ENCODE data around the gene TRDMT1.
"Not testable (repeated sequence)": the region's sequence is repeated elsewhere in the genome, so short reads cannot be mapped to it uniquely, and the experiment has no call there.

The TRDMT1 gene

DNA sequence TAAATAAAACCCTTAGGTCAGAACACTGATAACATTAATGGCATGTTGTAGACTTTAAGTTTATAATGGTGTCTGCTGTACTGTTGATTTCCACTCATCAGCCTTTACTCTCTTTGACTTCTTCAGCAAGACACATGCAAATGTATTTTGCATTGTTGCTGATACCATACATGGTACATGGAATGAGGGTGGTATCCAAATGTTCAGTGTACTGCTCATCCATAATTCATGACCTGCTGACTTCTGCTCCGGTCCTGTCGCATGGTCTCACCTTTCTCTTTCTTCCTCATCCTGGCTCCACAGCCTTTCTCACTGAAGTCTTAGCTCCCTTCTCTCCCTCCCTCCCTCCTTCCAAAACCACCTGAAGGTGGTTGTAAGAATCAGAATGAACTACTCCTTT lies 67.2 kb downstream of the TRDMT1 start:
- ATAC-seq (replicated peaks), result no peak
- Mint-ChIP-seq H3K4me3 (no peak overlapping the region), H3K27ac (no peak overlapping the region), H3K36me3 (no peaks in the 10 kb centered on the region), H3K4me1 (no peaks in the 10 kb centered on the region), H3K9me3 (no peaks in the 10 kb centered on the region), H3K27me3 (peaks cover 0 to 3% of the 10 kb centered on the region in 2 donors)
- no peak for DNase-seq

DNA sequence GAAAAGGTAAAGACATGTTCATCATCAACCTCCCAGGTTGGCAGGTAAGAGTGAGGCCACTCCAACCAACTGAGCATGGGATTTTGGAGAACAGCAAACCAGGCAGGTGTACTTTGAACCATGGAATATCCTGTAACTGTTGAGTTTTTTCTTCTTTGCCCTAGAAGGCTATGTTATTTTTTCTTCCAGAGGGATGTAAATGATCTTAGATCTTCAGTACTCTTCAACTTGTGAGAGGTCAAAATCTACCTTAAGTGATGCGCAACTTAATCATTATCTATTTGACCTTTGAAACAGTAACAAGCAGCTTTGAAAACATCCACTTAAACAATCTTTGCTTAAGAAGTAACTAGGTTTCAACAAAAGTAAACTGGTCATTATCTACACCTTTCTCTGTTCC lies 71.7 kb downstream of the TRDMT1 start, which contains the start of gene CUBN:
TSS of gene CUBN (minus strand) at position 71 of the 400 bp plus-strand sequence. CDS start at position 25, 46 bp downstream.
- Mint-ChIP-seq H3K27ac (no peak within 1 kb of the TSS), H3K9me3 (no peaks in the 10 kb centered on the region), H3K36me3 (peaks cover 1 to 6% of the 10 kb centered on the region in 2 donors), H3K4me3 (no peak within 1 kb of the TSS), H3K4me1 (no peaks in the 10 kb centered on the region), H3K27me3 (no peaks in the 10 kb centered on the region)
- DNase-seq (no peak), ATAC-seq (replicated peaks) (no peak)

DNA sequence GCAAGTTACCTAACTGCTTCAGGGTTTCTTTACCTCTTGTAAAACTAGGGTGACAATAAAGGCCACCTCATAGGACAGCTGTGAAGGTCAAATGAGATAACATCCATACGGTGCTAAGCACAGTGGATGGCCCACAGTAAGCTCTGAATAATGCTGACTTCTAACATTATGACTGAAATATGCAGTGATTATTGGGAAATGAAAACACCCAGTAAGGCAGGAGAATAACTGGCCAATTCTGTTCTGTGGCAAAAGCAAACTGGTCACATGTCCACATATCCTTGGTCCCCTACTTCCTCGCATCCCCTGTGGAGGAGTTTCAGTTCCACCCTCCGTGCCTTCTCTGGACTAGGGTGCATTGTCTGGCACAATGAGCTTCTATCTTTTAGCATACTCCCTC lies 73.2 kb downstream of the TRDMT1 start:
- Mint-ChIP-seq H3K36me3 (peaks cover 1 to 6% of the 10 kb centered on the region in 2 donors), H3K9me3 (no peaks in the 10 kb centered on the region), H3K4me3 (no peak overlapping the region), H3K4me1 (no peaks in the 10 kb centered on the region), H3K27ac (no peak overlapping the region), H3K27me3 (no peaks in the 10 kb centered on the region)
- ATAC-seq (replicated peaks) (no peak), DNase-seq (no peak)

DNA sequence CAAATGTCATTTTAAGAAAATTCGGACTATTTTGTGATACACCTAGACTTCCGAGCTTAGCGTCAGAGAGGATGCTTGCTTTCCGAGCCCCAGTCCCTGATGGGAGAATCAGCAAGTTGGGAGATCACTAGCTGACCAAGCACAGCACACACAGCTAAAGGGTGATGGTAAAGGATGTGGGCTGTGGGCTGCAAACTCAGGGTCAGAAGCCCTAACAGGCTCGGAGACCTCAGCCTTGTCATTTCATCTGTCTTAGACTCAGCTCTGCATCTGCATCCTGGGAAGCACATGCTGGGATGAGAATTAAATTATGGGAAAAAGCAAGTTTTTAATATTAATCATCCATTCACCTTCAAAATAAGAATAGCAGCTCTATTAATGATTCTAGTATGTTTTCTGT lies 75.1 kb downstream of the TRDMT1 start:
- no peak for DNase-seq
- H3K27ac Mint-ChIP-seq, result no peak overlapping the region
- no peak overlapping the region for H3K4me3 Mint-ChIP-seq
- H3K9me3 Mint-ChIP-seq, result no peaks in the 10 kb centered on the region
- H3K36me3 Mint-ChIP-seq, result peaks cover 7 to 13% of the 10 kb centered on the region in 2 donors
- no peaks in the 10 kb centered on the region for H3K4me1 Mint-ChIP-seq
- no peak for ATAC-seq (replicated peaks)
- no peaks in the 10 kb centered on the region for H3K27me3 Mint-ChIP-seq

DNA sequence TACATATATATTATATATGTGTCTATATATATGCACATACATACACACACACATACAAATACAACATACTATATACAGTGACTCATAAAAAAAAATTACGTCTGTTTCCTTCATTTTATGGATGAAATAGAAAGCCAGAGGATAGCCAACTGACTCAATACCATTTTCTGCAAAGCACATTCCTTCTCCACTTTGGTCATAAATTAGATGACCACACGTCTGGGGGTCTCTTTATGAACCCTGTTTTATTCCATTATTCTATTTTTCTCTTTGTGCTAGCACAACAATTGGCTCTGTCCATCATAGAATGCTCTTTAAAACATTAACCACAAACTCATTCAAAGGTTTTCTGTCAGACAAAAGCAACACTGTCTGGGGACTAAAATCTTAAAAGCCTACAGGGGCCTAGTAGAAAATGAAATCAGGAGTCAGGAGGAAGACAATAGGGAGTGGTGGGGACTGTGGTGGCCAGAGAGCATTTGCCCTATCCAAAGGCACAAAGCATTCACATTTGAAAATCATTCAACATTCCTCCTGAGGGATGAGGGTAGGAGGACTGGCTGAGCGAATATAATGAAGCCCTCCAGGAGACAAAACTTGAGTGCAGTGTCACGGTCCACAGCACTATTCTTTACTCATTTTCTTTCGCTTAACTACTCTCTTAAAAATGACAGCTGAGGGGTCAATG lies 76.1 kb downstream of the TRDMT1 start:
- Mint-ChIP-seq H3K27ac (no peak overlapping the region), H3K36me3 (peaks cover 13 to 22% of the 10 kb centered on the region in 2 donors), H3K4me3 (no peak overlapping the region), H3K4me1 (no peaks in the 10 kb centered on the region), H3K9me3 (no peaks in the 10 kb centered on the region), H3K27me3 (no peaks in the 10 kb centered on the region)
- ATAC-seq (replicated peaks) (no peak), DNase-seq (no peak)

DNA sequence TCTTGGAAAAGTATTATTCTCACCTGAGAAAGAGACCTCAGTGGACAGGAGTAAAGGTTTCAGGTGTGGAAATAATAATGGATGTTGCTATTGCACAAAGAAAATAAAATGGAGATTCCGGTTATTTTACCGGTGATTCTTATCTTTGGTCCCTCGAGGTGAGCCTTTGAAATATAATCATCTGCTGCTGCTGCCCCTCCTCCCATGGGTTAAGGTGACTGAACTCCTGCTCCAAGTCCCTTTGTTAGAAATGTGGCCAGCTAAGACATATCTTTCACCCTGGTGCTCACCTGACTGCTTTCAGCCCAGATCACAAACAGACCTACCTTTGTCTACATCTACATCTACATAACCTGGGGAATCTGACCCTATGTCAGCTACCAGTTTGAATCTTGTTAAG lies 77.5 kb downstream of the TRDMT1 start:
- Mint-ChIP-seq H3K9me3 (no peaks in the 10 kb centered on the region), H3K27ac (no peak overlapping the region), H3K4me1 (no peaks in the 10 kb centered on the region), H3K4me3 (no peak overlapping the region), H3K27me3 (no peaks in the 10 kb centered on the region), H3K36me3 (peaks cover 13 to 28% of the 10 kb centered on the region in 2 donors)
- DNase-seq (no peak), ATAC-seq (replicated peaks) (no peak)

DNA sequence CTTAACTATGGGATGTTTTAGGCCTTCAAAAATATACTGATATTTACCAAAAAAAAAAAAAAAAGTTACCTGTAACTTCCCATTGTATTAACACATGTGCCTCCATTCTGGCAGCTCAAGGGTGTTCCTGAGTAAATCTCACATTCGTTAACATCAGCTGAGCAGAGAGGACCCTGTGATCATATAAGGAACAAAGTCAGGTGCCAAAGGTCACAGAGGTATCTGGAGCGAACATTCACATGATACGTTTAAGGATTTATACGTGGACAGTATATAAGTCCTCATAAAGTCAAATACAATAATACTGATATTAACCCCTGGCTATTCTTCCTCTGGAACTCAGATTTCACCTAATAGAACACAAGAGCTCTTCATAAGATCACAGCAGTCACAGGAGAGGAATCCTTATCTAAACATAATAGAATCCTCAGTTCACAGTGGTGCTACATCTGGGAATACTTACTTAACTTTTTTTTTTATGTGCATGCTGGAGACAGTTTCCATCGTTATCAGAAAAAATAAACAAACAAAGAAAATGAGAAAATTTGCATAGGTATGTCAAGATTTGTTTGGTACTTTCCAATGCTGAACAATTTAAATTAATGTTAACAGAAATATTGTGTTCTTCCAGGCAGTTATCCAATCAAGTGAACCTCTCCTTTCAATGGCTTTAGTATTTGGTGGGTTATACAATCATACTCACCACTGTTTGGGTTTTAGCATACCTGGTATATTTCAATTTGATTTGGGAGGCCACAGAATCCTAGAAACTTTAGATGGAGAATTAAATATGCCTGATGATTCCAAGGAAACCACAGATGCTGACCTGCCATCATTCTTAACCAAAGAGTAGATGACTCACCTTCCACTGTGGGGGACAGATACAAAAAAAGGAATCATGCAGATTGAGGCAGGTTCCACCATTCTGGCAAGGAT lies 78.5 kb downstream of the TRDMT1 start:
- Mint-ChIP-seq H3K36me3 (peaks cover 13 to 28% of the 10 kb centered on the region in 2 donors), H3K4me3 (no peak overlapping the region), H3K9me3 (no peaks in the 10 kb centered on the region), H3K27me3 (no peaks in the 10 kb centered on the region), H3K27ac (no peak overlapping the region), H3K4me1 (no peaks in the 10 kb centered on the region)
- ATAC-seq (replicated peaks) (no peak), DNase-seq (no peak)

DNA sequence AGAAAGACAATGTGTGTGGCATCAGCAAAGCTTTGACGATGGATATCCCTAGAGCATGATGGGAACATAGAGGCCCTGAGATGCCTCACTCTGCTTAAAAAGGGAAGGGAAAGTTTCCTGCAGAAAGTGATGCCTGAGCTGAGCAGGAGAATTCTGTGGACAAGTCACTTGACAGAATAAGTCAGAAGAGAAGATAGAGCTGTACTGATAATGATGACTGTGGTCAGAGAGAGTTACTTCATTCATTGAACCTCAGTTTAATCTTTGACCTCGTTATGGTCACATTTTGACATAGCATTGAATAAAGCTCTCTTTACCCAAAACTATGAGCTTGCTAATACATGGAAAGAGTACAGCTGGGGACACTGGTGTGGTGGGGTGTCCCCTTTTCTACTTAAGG lies 79.4 kb downstream of the TRDMT1 start:
- DNase-seq (no peak), ATAC-seq (replicated peaks) (no peak)
- no peaks in the 10 kb centered on the region for H3K27me3 Mint-ChIP-seq
- H3K36me3 Mint-ChIP-seq, result peaks cover 12 to 32% of the 10 kb centered on the region in 2 donors
- no peak overlapping the region for H3K27ac Mint-ChIP-seq
- no peaks in the 10 kb centered on the region for H3K4me1 Mint-ChIP-seq
- H3K9me3 Mint-ChIP-seq, result no peaks in the 10 kb centered on the region
- H3K4me3 Mint-ChIP-seq, result no peak overlapping the region

DNA sequence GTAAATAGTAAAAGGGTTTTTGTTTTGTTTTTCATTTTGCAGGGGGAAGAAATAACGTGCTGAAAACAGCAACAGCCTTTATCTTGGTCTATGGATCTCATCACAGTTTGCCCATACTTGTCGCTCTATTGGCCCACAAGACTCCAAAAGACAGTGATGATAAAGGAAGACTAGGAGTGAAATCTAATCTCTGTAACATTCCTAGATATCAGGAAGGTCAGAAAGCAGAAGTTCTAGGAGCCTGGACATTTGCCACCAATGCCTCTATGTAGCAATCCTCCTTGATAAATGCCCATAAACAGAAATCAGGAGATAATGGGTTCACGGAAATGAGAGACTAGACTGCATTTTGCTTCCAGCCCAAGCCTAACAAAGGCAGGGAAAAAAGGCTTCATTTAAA lies 80.8 kb downstream of the TRDMT1 start:
- Mint-ChIP-seq H3K4me1 (no peaks in the 10 kb centered on the region), H3K27ac (no peak overlapping the region), H3K27me3 (no peaks in the 10 kb centered on the region), H3K36me3 (peaks cover 14 to 34% of the 10 kb centered on the region in 2 donors), H3K9me3 (no peaks in the 10 kb centered on the region), H3K4me3 (no peak overlapping the region)
- ATAC-seq (replicated peaks) (no peak), DNase-seq (no peak)

DNA sequence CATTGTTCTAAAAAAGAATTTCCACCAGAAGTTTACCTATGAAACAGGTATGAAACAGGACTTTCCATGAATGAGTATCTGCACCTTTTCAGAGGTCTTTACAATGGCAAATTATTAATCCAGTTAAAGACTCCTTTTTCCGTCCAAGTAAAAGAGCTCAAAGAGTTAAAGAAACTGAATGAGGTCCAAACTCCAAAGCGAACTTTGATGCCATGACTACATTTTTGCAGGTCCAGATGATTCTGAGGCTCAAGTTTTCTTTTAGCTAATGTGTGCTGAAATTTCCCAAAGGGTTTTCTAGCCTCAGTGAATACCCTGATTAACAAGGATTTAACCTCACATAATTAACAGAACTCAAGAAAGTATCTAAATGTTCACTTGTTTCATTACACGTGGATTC lies 81.6 kb downstream of the TRDMT1 start:
- H3K9me3 Mint-ChIP-seq, result no peaks in the 10 kb centered on the region
- no peak for ATAC-seq (replicated peaks)
- DNase-seq, result no peak
- no peaks in the 10 kb centered on the region for H3K4me1 Mint-ChIP-seq
- no peak overlapping the region for H3K27ac Mint-ChIP-seq
- H3K4me3 Mint-ChIP-seq, result no peak overlapping the region
- H3K36me3 Mint-ChIP-seq, result peaks cover 14 to 33% of the 10 kb centered on the region in 2 donors
- no peaks in the 10 kb centered on the region for H3K27me3 Mint-ChIP-seq

DNA sequence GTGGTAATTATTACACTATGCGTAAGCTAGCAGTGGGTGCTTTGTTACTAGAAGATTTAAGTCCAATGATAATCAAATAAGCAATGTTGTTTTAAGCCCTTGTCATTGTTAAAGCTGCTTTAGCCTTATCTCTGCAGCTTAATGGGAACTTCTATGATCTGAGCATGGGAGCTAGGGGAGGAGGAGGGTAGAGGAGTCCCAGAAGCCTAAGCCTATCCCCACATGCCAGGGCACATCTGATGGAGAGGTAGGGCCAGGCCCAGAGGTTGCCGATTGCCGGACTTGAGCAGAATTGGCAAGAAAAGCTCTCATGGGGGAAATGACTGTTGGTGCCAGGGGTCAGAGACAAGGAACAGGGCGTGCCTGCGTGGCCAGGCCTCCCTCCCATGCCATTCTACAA lies 85.3 kb downstream of the TRDMT1 start:
- no peak for ATAC-seq (replicated peaks)
- no peaks in the 10 kb centered on the region for H3K27me3 Mint-ChIP-seq
- no peak overlapping the region for H3K27ac Mint-ChIP-seq

DNA sequence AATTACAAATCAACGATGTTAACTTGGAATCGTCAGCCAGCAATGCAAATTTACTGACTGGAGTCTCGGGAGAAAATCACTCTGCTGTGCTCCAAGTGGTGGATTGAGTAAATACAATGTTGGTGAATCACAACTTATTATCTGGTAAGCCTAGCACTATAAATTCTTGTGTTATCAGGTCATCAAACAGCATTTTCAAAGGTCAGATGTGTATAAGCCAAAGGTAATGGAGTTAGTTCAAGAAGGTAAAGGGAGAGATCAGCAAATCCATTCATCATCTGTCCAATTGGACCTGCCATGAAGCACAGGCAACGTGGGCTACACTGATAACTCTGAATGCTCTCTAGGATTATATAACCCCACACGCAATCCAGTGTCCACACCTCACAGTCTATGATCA lies 85.8 kb downstream of the TRDMT1 start:
- Mint-ChIP-seq H3K9me3 (no peaks in the 10 kb centered on the region), H3K36me3 (peaks cover 6 to 33% of the 10 kb centered on the region in 2 donors), H3K27me3 (no peaks in the 10 kb centered on the region), H3K27ac (no peak overlapping the region), H3K4me3 (no peak overlapping the region), H3K4me1 (no peaks in the 10 kb centered on the region)
- no peak for DNase-seq
- ATAC-seq (replicated peaks), result no peak

More for the DNA sequence above, 85.3 kb downstream of the TRDMT1 start:
- DNase-seq, result no peak
- H3K9me3 Mint-ChIP-seq, result no peaks in the 10 kb centered on the region
- H3K4me3 Mint-ChIP-seq, result no peak overlapping the region
- H3K36me3 Mint-ChIP-seq, result peaks cover 9 to 38% of the 10 kb centered on the region in 2 donors
- no peaks in the 10 kb centered on the region for H3K4me1 Mint-ChIP-seq

DNA sequence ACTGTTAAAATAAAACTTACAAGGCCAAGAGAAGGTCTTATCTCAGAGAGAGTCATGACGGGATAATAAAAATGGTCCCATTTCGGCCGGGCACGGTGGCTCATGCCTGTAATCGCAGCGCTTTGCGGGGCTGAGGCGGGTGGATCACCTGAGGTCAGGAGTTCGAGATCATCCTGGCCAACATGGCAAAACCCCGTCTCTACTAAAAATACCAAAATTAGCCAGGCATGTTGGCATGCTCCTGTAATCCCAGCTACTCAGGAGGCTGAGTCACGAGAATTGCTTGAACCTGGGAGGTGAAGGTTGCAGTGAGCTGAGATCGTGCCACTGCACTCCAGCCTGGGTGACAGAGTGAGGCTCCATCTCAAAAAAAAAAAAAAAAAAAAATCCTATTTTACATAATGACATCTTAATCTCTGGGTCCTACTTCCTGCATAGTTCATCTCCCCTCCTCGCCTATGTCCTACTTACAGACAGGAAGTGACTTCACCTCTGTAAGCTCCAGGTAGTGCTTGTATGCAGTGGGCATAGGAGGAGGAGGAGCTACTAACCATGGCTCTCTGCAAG lies 86.5 kb downstream of the TRDMT1 start:
- H3K4me3 Mint-ChIP-seq; H3K9me3 Mint-ChIP-seq; ATAC-seq (replicated peaks); H3K27ac Mint-ChIP-seq; DNase-seq; H3K4me1 Mint-ChIP-seq; H3K27me3 Mint-ChIP-seq: not testable (repeated sequence)
- H3K36me3 Mint-ChIP-seq, result peaks cover 5 to 29% of the 10 kb centered on the region in 2 donors

DNA sequence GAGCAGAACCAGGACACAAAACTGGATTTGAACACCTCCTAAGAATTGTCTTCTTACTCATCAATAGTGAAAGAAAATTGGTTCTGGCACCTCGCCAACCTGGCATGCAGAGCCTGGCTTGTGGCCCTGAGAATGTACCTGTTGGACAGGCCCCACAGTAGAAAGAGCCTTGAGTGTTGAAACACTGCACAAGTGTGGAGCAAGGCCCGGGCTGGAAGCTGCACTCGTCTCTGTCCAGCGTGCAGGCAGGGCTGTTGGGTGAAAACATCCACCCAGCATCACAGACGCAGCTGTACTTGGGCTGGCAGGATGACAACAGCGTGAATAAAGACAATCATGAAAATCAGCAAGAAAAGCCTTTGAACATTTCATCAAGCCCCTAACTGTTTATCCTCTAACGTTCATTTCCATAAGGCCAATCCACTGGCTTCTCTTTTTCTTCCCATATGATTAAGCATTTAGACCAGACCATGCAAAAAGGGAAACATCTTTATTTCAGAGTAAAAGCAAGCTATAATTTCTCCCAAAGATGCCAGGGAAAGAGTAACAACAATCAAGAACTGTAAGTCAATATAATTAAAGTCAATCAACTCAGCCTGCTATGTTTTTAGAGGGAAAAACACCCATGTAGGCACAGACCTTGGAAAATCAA lies 87.5 kb downstream of the TRDMT1 start:
- Mint-ChIP-seq H3K36me3 (peaks cover 11 to 29% of the 10 kb centered on the region in 2 donors), H3K27me3 (no peaks in the 10 kb centered on the region), H3K27ac (no peak overlapping the region), H3K4me1 (no peaks in the 10 kb centered on the region), H3K4me3 (no peak overlapping the region), H3K9me3 (no peaks in the 10 kb centered on the region)
- ATAC-seq (replicated peaks) (no peak), DNase-seq (no peak)

Data from stimulated activated naive B cell treated with anti-CD40 and anti-IgM and Interleukin-4, amounts not matched to agents 10 μg/mL and 1 μg/mL and 100 μg/mL, for 72 hours (primary cell).